Testis (tissue), 2 donors: Measurements from ENCODE around the gene DDRGK1.

Source experiments
- CTCF ChIP-seq, 3 experiments: fragments of 450-650 bp in 2 of 3; fragments of 200-600 bp in 1 of 3; sonication (generic) in 1 of 3; IDR thresholded peaks; one replicate each; pipeline ENCODE4 v1.5.1; 2016 to 2019; ENCODE audit warnings: antibody characterized with exemption in 3 of 3, mild to moderate bottlenecking in 2 of 3, moderate library complexity in 1 of 3
- POLR2A ChIP-seq: fragments of 450-650 bp; IDR thresholded peaks from one replicate; pipeline ENCODE4 v1.6.1; 2017; ENCODE audit warnings: antibody characterized with exemption, mild to moderate bottlenecking, moderate library complexity

GRCh38 chr20:3161316-3162079 lies 43.0 kb downstream of the DDRGK1 start:
- TF ChIP-seq CTCF (IDR thresholded peaks at IDR 0.05) (no peak), POLR2A (no peak)
